HG02885 (cell line): ENCODE results near the gene VENTX.
"Not testable (repeated sequence)": the region's sequence is repeated elsewhere in the genome, so short reads cannot be mapped to it uniquely, and the experiment has no call there.

Source experiments
- ATAC-seq: cut with Tn5 transposase; IDR thresholded peaks from one replicate; pipeline ENCODE4 v1.9.1; 2021; ENCODE audit warnings: mild to moderate bottlenecking; ENCODE audit not compliant: unreplicated experiment, poor library complexity

VENTX gene

DNA sequence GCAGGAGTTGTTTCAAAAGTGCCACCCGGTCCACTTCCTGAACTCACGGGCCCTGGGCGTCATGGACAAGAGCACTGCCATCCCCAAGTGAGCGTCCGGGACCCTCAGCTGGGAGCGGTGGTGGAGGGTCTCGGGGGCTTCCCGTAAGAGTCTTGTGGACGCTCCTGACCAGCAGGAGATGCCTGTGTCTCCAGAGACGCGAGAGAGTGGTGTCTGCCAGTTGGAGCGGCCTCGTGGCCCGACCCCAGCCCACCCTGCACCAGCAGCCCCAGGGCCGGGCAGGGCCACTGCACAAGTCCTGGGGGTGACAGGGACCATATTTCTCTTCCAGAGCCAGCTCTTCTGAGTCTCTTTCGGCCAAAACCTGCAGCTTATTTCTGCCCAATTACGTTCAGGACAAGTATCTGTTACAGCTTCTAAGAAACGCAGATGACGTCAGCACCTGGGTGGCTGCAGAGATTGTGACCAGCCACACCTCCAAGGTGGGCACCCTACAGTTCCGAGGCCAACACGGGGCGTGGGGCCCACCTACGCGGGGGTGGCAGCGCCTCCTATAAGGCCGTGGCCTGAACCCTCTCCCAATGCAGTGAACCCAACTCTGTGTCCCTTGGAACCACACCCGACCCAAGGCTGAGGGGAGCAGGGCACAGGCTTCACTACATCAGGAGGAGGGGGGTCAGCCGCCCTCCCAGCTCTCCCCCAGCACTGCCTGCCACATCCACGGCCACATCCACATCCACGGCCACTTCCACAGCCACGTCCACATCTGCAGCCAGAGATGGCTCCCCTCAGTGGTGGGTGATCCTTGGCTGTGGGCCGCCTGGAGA is 23.8 kb upstream of the VENTX start:
- no peak for ATAC-seq

DNA sequence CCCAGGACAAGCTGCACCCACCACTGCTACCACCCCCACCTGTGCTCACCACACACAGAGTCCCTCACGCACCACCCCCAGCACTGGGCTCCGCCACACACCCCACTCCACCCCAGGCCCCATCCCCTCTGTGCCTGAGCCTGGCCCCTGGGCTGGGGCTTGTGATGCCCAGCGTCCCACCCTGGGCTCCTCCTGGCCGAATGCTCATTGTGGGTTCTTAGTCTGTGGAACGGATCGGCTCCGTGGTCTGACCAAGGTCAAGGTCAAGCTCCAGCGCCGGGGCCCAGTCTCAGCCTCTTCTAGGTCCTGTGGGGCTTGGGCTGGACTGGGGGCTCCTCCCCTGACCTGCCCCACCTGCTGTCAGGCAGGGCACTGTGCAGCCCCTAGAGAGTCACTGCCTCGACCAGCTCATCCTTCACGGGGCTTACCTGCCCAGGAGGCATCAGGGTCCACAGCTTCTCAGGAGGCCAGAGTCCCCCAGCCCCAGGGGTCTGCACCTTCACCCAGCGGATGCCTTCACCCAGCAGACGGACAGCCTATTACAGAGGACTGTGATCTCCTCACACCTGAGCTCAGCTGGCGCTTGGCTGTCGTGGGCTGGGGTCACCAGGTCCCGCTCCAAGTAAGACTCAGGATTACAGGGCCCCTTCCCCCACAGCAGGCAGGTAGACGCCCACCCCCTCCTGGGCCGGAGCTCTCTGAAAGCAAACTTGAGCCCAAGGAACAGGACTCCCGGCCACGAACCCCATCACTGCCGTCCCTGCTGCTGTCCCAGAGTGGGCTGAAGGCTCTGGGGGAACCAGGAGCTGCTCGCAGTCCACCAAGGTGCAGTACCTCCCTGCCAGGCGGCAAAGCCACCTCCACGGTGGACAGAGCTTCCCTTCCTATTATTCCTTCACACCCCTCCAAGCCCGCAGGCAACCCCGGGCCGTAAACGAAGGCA is 22.9 kb upstream of the VENTX start:
- no peak for ATAC-seq

DNA sequence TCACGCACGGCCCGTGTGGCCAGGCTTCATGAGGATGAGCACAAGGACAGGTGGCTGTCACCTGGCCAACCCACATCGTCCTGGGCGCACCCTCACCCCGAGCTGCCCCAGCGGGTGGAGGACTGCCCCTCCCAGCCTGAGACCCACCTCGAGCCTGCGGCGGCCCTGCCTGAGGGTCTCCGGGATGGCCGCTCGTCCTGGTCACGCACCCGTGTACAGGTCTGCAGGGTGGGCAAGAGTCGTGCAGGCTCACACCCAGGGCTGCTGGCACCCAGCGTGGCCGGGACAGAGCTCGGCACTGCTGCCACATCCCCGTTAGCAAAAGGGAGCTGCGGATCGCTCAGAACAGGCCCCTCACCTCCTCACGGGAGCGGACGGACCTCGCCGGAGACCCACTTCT is 22.1 kb upstream of the VENTX start:
- no peak for ATAC-seq

GRCh38 chr10:133216776-133217175 is 20.9 kb upstream of the VENTX start:
- ATAC-seq, result no peak

DNA sequence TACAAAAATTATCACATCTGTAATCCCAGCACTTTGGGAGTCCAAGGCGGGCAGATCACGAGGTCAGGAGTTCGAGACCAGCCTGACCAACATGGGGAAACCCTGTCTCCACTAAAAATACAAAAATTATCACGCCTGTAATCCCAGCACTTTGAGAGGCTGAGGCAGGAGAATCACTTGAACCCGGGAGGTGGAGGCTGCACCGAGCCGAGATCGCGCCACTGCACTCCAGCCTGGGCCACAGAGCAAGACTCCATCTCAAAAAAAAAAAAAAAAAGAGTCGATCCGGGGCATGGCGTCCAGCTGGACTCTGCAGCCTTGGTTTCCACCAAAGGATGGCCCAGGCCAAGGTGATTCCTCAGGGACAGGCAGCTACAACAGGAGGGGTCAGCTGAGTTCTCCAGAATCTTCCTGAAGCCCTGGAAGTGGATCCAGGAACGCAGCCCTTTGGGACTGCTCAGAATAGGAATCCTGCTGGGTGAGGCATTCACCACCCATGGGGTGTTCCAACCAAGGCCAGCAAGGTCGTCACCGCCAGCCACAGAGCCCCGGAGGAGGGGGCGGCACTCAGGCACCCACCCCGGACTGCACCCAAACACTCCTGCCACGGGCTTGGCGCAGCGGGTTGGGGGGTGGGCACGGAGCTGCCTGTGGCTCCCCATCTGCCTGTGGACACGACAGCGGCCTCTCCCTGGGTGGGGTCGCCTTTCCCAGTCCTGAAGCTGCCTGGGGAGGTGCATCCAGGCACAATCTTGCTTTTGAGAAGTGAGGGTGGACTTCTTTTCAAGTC is 19.7 kb upstream of the VENTX start:
- no peak for ATAC-seq

DNA sequence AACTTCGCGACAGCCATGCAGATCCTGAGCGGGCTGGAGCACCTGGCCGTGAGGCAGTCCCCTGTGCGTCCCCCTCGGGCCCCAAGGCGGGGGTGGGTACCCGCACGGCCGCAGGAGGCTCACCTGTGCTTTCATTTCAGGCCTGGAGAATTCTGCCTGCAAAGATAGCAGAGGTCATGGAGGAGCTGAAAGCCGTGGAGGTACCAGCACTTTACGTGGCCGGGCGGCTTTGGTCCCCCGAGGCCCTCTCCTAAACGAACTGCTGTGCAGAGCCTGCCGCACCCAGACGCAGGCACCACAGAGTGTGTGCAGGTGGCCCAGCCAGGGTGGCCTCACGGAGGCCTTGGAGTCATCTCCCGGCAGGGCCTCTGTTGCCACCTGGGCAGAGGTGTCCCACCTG is 18.8 kb upstream of the VENTX start:
- no peak for ATAC-seq

DNA sequence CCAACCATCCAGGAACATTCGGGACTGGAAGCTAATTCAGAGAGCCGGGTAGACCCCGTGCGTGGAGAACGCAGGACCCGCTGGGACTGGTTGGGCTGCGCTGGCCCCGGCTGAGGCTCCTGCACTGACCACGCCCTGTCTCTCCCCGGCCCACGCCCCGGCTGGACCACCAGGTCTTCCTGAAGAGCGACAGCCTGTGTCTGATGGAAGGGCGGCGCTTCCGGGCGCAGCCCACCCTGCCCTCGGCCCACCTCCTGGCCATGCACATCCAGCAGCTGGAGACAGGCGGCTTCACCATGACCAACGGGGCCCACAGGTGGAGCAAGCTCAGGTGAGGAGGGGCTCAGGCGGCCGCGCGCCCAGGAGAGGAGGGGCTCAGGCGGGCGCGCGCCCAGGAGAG is 17.9 kb upstream of the VENTX start:
- no peak for ATAC-seq

- no peak for ATAC-seq
Measured at GRCh38 chr10:133221331-133221730, 16.3 kb upstream of the VENTX start.

DNA sequence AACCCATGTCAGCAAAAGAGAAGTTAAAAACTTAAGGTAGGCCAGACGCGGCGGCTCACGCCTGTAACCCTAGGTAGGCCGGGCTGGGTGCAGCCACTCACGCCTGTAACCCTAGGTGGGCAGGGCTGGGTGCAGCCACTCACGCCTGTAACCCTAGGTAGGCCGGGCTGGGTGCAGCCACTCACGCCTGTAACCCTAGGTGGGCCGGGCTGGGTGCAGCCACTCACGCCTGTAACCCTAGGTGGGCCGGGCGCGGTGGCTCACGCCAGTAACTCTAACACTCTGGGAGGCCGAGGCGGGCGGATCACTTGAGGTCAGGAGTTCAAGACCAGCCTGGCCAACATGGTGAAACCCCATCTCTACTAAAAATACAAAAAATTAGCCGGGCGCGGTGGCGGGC is 15.9 kb upstream of the VENTX start:
- ATAC-seq, result not testable (repeated sequence)

DNA sequence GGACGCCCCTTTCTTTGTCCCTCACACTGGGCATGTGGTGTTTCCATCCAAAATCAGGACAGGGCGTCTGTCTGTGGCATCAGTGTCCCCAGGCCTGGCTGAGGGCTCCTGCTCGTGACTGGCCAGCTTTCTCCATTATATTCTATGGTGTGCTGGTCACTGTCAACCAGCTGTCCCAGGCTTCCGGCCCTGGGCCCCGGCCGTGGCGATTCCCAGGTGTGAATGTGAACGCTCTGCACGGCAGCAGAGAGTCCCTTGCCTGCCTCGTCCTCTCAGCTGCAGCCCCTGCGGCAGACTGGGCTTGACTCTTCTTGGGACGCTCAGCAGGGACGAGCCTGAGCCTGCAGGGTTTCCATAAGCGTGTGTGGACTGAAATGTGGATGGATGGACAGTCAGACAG is 13.6 kb upstream of the VENTX start:
- ATAC-seq, result no peak

- ATAC-seq, result no peak
Measured at GRCh38 chr10:133224756-133225372, 12.8 kb upstream of the VENTX start.

GRCh38 chr10:133225707-133226191 is 11.9 kb upstream of the VENTX start:
- no peak for ATAC-seq

DNA sequence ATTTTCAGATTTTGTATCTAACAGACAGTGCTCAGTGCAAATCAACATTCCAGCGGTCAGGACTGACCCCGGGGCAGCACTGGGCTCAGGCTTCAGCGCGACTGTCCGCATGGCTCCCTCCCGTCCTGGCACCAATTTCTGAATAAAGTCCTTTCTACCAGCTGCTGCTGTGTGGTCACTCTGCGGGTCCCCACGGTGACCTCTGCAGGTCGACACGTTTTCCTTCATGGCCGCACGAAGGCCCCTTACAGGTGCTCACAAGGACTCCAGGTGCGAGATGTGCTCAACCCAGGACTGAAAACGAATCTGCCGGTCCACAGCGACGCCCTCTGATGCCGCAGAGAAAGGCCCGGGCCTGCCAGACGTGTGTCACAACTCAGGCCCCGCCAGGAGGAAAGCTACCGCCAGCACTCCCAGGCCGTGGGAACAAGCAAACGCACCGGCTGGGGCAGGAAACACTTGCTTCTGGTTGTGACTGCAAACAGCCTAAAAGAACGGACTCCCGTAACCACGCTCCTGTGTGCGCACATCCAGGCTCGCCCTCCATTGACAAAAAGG is 11.3 kb upstream of the VENTX start:
- ATAC-seq, result no peak

DNA sequence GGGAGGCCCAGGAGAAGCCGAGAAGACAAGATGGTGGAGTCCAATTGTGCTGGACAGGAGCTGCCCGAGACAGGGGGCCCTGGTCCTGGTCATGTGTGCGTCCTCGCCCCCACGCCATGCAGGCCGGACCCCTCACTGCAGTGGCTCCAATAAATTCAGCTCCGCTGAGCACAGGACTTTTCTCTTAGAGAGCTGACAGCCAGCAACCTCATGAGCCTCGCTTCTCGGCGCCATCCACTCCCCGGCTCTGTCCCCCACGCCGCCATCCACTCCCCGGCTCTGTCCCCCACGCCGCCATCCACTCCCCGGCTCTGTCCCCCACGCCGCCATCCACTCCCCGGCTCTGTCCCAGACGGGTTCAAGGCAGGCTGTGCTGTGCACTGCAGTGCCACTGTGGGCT is 10.4 kb upstream of the VENTX start:
- no peak for ATAC-seq

DNA sequence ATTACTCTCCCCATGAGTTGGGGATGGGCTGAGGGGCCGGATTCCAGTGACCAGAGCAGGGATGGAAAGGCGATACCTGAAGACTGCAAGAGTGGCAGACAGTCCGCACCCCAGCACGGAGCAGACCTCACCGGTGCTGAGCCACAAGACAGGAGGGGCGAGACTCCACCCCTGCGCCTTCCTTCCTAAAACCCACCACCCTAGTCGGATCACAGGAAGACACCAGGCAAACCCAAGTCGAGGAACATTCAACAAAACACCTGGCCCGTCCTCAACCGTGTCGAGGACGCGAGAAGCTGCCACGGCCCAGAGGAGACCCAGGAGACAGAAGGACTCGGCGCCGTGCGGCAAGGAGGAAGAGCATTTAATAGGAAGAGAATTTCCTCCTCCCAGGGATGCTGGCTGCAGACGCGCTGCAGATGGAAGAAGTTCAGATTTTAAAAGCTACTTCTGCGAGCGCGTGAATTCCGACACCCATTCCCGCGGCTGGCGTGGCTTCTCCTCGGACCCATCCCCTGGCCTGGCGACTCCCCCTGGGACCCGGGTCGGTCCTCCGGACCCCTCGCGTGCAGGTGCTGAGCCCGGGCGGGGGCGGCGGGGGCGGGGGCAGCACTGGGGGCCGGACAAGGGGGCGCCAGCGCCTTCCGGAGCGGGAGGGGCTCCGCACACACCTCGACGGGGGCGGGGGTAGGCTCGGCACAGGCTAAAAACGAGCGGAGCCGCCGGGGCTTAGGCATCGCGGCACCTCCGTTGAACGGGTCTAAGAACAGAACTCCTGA is 8.2 kb upstream of the VENTX start:
- ATAC-seq, result no peak

- no peak for ATAC-seq
Measured at GRCh38 chr10:133230044-133230361, 7.7 kb upstream of the VENTX start, which contains the start of gene UTF1. Gene UTF1 (plus strand): TSS chr10:133230217. CDS start chr10:133230289, 72 bp downstream.

- no peak for ATAC-seq
Measured at GRCh38 chr10:133230387-133231195, 7.1 kb upstream of the VENTX start.

DNA sequence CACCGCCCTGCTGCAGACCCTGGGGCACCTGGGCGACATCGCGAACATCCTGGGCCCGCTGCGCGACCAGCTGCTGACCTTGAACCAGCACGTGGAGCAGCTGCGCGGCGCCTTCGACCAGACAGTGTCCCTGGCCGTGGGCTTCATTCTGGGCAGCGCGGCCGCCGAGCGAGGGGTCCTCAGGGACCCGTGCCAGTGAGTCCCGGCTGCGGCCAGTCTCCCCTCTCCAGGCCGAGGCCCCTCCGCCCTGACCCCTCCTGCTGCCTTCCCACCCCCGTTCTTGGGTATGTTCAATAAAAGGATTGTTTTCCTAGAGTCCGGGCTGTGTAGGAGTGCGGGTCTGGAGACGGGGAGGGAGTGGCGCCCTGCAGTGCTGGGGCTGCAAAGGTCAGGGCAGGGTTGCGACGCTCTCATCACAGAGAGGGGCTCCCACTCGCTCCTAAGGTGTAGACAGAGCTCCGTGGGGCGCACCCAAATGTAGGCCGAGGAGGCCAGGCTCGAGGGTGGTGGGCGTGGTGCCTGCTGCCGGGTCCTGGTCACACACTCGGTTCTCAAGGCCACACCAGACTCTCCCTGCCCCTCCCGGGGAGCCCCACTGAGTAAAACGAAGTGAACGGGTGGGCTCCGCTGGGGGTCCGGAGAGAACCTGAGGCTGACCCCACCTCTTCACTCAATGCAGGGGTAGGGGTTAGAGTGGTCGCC is 6.3 kb upstream of the VENTX start:
- ATAC-seq, result no peak
